ENCODE results near the gene OR1F1. TPM values are rescaled to one million over a fixed set of nuclear protein-coding genes. Genes with fewer than 3 reads are reported as not detected.
"Not testable (repeated sequence)": the region's sequence is repeated elsewhere in the genome, so short reads cannot be mapped to it uniquely, and the experiment has no call there.

OR1F1 gene
- total and polyA plus RNA-seq, 5 experiments from 2014 or later, result not detected

GRCh38 chr16:3179651-3180050 is 8.4 kb upstream of the OR1F1 start:
- Mint-ChIP-seq H3K4me3 (no peak overlapping the region), H3K9me3 (peaks cover 0 to 8% (median 0%) of the 10 kb centered on the region in 9 donors), H3K36me3 (peaks cover 0 to 5% (median 4%) of the 10 kb centered on the region in 3 donors), H3K27me3 (peaks cover 47 to 93% (median 78%) of the 10 kb centered on the region in 5 donors), H3K27ac (no peak overlapping the region), H3K4me1 (peaks cover 16 to 30% (median 23%) of the 10 kb centered on the region in 4 donors)
- ATAC-seq, result no peak
- POLR2A ChIA-PET, result interaction anchor here (0.7 to 1.0 kb wide), 2 partner anchors 23 to 87 kb away, joined by 3 to 4 read pairs; no protein-coding TSS in a partner anchor
- DNase-seq, result no peak

- ATAC-seq (no peak), DNase-seq (no peak)
- no peak overlapping the region for H3K27ac Mint-ChIP-seq
- H3K4me3 Mint-ChIP-seq, result no peak overlapping the region
- H3K36me3 Mint-ChIP-seq, result peaks cover 0 to 5% (median 4%) of the 10 kb centered on the region in 3 donors
- POLR2A ChIA-PET, result interaction anchor here (0.7 to 1.0 kb wide), 2 partner anchors 22 to 178 kb away, joined by 3 read pairs; no protein-coding TSS in a partner anchor
- H3K4me1 Mint-ChIP-seq, result peaks cover 16 to 26% (median 23%) of the 10 kb centered on the region in 4 donors
- H3K27me3 Mint-ChIP-seq, result peaks cover 47 to 87% (median 80%) of the 10 kb centered on the region in 5 donors
- peaks cover 0 to 8% (median 0%) of the 10 kb centered on the region in 9 donors for H3K9me3 Mint-ChIP-seq
These were observed 7.5 kb upstream of the OR1F1 start for GRCh38 chr16:3180445-3180878.

- H3K36me3 Mint-ChIP-seq, DNase-seq, ATAC-seq: not testable (repeated sequence)
- Mint-ChIP-seq H3K4me1 (peaks cover 15 to 26% (median 21%) of the 10 kb centered on the region in 4 donors), H3K4me3 (peak overlapping the region; percentile 63 to 90 (median 78)), H3K27ac (peak overlapping the region in 2 of 10 donors; percentile 34 to 63), H3K27me3 (peaks cover 41 to 84% (median 69%) of the 10 kb centered on the region in 5 donors), H3K9me3 (peaks cover 0 to 13% (median 0%) of the 10 kb centered on the region in 9 donors)
- POLR2A ChIA-PET, result interaction anchor here (0.9 to 3.2 kb wide), 12 partner anchors 10 to 318 kb away, joined by 3 to 22 read pairs (median 6); partner anchors contain the start of genes CLUAP1, NAA60, ZNF174 and ZNF200
These were observed 5.8 kb upstream of the OR1F1 start for GRCh38 chr16:3182293-3182607.

- POLR2A ChIA-PET, result interaction anchor here (0.6 to 3.2 kb wide), 20 partner anchors 9 to 317 kb away, joined by 3 to 22 read pairs (median 6); partner anchors contain the start of genes CLUAP1, NAA60, TIGD7 and ZNF174
- peak in 6 of 10 donors; percentile 15 to 79 (median 40) for DNase-seq
- peak overlapping the region in 5 of 10 donors; percentile 24 to 85 (median 73) for H3K27ac Mint-ChIP-seq
- peaks cover 0 to 14% (median 0%) of the 10 kb centered on the region in 9 donors for H3K9me3 Mint-ChIP-seq
- H3K27me3 Mint-ChIP-seq, result peaks cover 38 to 83% (median 69%) of the 10 kb centered on the region in 5 donors
- H3K4me1 Mint-ChIP-seq, result peaks cover 18 to 32% (median 25%) of the 10 kb centered on the region in 4 donors
- peak; percentile 50 to 65 for ATAC-seq
- H3K36me3 Mint-ChIP-seq, result peaks cover 0 to 5% (median 4%) of the 10 kb centered on the region in 3 donors
- peak overlapping the region; percentile 70 to 90 (median 84) for H3K4me3 Mint-ChIP-seq
These were observed 5.2 kb upstream of the OR1F1 start for GRCh38 chr16:3182608-3183444.

- peak overlapping the region; percentile 70 to 90 (median 84) for H3K4me3 Mint-ChIP-seq
- no peak for DNase-seq
- ATAC-seq, result peak; percentile 19 to 25
- peaks cover 21 to 40% (median 28%) of the 10 kb centered on the region in 4 donors for H3K4me1 Mint-ChIP-seq
- H3K27ac Mint-ChIP-seq, result peak overlapping the region in 3 of 10 donors; percentile 21 to 82 (median 65)
- peaks cover 0 to 14% (median 0%) of the 10 kb centered on the region in 9 donors for H3K9me3 Mint-ChIP-seq
- H3K36me3 Mint-ChIP-seq, result peaks cover 0 to 5% (median 4%) of the 10 kb centered on the region in 3 donors
- POLR2A ChIA-PET, result interaction anchor here (0.6 to 3.2 kb wide), 17 partner anchors 12 to 317 kb away, joined by 3 to 22 read pairs (median 6); partner anchors contain the start of genes CLUAP1, NAA60, TIGD7 and ZNF200
- H3K27me3 Mint-ChIP-seq, result peaks cover 37 to 79% (median 68%) of the 10 kb centered on the region in 5 donors
These were observed 4.4 kb upstream of the OR1F1 start for GRCh38 chr16:3183445-3184139.

- Mint-ChIP-seq H3K36me3 (peaks cover 0 to 9% (median 4%) of the 10 kb centered on the region in 3 donors), H3K4me3 (peak overlapping the region in 5 of 10 donors; percentile 73 to 86 (median 81)), H3K27me3 (peaks cover 32 to 81% (median 66%) of the 10 kb centered on the region in 5 donors), H3K9me3 (peaks cover 0 to 22% (median 2%) of the 10 kb centered on the region in 9 donors), H3K27ac (peak overlapping the region in 3 of 10 donors; percentile 35 to 96 (median 45)), H3K4me1 (peaks cover 31 to 66% (median 53%) of the 10 kb centered on the region in 4 donors)
- ATAC-seq (no peak), DNase-seq (no peak)
- POLR2A ChIA-PET, result interaction anchor here (0.5 to 2.9 kb wide), 10 partner anchors 22 to 272 kb away, joined by 3 to 13 read pairs (median 4); partner anchors contain the start of gene ZNF200
These were observed 886 bp upstream of the OR1F1 start for GRCh38 chr16:3186946-3187690.

- DNase-seq, result no peak
These were observed 596 bp downstream of the OR1F1 start for GRCh38 chr16:3188675-3188924.

GRCh38 chr16:3188925-3189825 is 1.2 kb downstream of the OR1F1 start:
- peaks cover 31 to 81% (median 59%) of the 10 kb centered on the region in 5 donors for H3K27me3 Mint-ChIP-seq
- H3K4me1 Mint-ChIP-seq, result peaks cover 20 to 46% (median 36%) of the 10 kb centered on the region in 4 donors
- ATAC-seq (peak; percentile 41 to 46), DNase-seq (peak in 4 of 10 donors; percentile 27 to 43 (median 35))
- POLR2A ChIA-PET, result interaction anchor here (0.6 to 2.9 kb wide), 8 partner anchors 18 to 94 kb away, joined by 3 to 13 read pairs (median 4); partner anchors contain the start of gene ZNF263
- peaks cover 0 to 25% (median 2%) of the 10 kb centered on the region in 9 donors for H3K9me3 Mint-ChIP-seq
- peak overlapping the region; percentile 45 to 86 (median 76) for H3K4me3 Mint-ChIP-seq
- peaks cover 2 to 8% (median 5%) of the 10 kb centered on the region in 3 donors for H3K36me3 Mint-ChIP-seq
- H3K27ac Mint-ChIP-seq, result peak overlapping the region; percentile 6 to 81 (median 46)

More at GRCh38 chr16:3188675-3188924, 596 bp downstream of the OR1F1 start:
- Mint-ChIP-seq H3K27ac (peak overlapping the region in 3 of 10 donors; percentile 40 to 76 (median 60)), H3K9me3 (peaks cover 0 to 24% (median 2%) of the 10 kb centered on the region in 9 donors), H3K4me3 (peak overlapping the region in 8 of 10 donors; percentile 73 to 86 (median 77)), H3K4me1 (peaks cover 24 to 52% (median 42%) of the 10 kb centered on the region in 4 donors), H3K36me3 (peaks cover 2 to 9% (median 4%) of the 10 kb centered on the region in 3 donors), H3K27me3 (peaks cover 28 to 81% (median 59%) of the 10 kb centered on the region in 5 donors)
- POLR2A ChIA-PET, result interaction anchor here (0.6 to 2.9 kb wide), 7 partner anchors 18 to 95 kb away, joined by 3 to 13 read pairs (median 5); partner anchors contain the start of gene ZNF263
- ATAC-seq, result no peak

GRCh38 chr16:3189869-3190268 is 1.9 kb downstream of the OR1F1 start:
- Mint-ChIP-seq H3K27ac (peak overlapping the region in 8 of 10 donors; percentile 20 to 76 (median 49)), H3K4me1 (peaks cover 21 to 42% (median 34%) of the 10 kb centered on the region in 4 donors), H3K27me3 (peaks cover 34 to 83% (median 62%) of the 10 kb centered on the region in 5 donors), H3K9me3 (peaks cover 0 to 21% (median 2%) of the 10 kb centered on the region in 9 donors), H3K36me3 (peaks cover 2 to 7% (median 4%) of the 10 kb centered on the region in 3 donors), H3K4me3 (peak overlapping the region; percentile 61 to 86 (median 77))
- ATAC-seq (no peak), DNase-seq (no peak)
- POLR2A ChIA-PET, result interaction anchor here (0.5 to 2.9 kb wide), 6 partner anchors 16 to 87 kb away, joined by 3 to 13 read pairs (median 4); no protein-coding TSS in a partner anchor

GRCh38 chr16:3190949-3191353 is 2.9 kb downstream of the OR1F1 start:
- Mint-ChIP-seq H3K27me3 (peaks cover 35 to 88% (median 63%) of the 10 kb centered on the region in 5 donors), H3K36me3 (peaks cover 2 to 7% (median 4%) of the 10 kb centered on the region in 3 donors), H3K27ac (peak overlapping the region in 8 of 10 donors; percentile 0 to 57 (median 40)), H3K4me1 (peaks cover 21 to 42% (median 34%) of the 10 kb centered on the region in 4 donors), H3K4me3 (peak overlapping the region; percentile 15 to 74 (median 58)), H3K9me3 (peaks cover 0 to 21% (median 2%) of the 10 kb centered on the region in 9 donors)
- ATAC-seq (peak; percentile 31 to 49), DNase-seq (peak in 3 of 10 donors; percentile 27 to 46 (median 32))
- POLR2A ChIA-PET, result interaction anchor here (0.7 to 1.8 kb wide), 4 partner anchors 22 to 253 kb away, joined by 3 to 8 read pairs (median 4); no protein-coding TSS in a partner anchor
